Epithelial cell of esophagus (primary cell): ENCODE data around the gene TMEM217.

Experiments used
- DNase-seq: peaks from one replicate; pipeline ENCODE4 v3.0.0; 2010; ENCODE audit warnings: low read depth
- H3K4me3 ChIP-seq: 2 replicates; pipeline ENCODE4 v1.5.1; 2011; ENCODE audit warnings: mild to moderate bottlenecking, low read length, control low read depth
- TF ChIP-seq, protein P1 (sequence below): IDR thresholded peaks from 2 replicates; pipeline ENCODE4 v1.5.1; 2011; ENCODE audit warnings: low read depth, mild to moderate bottlenecking, low read length, control low read depth, inconsistent platforms; ENCODE audit not compliant: insufficient read depth; ENCODE audit errors: missing control alignments

The TMEM217 gene

DNA sequence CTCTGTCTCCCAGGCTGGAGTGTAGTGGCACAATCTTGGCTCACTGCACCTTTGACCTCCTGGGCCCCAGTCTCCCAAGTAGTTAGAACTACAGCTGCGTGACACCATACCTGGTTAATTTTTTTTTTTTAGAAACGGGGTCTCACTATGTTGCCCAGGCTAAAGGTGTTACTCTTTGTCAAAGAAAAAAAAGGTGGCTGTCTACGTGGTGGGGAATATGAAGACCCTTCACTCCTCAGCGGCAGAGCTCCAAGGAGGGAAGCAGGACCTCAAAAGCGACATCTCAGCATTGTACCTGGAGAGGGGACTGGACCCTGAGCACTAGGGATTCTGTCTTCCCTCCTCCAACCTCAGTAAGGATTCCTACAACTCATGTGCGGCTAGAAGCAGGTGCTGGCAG lies 16.8 kb downstream of the TMEM217 start:
- TF ChIP-seq, protein P1, sequence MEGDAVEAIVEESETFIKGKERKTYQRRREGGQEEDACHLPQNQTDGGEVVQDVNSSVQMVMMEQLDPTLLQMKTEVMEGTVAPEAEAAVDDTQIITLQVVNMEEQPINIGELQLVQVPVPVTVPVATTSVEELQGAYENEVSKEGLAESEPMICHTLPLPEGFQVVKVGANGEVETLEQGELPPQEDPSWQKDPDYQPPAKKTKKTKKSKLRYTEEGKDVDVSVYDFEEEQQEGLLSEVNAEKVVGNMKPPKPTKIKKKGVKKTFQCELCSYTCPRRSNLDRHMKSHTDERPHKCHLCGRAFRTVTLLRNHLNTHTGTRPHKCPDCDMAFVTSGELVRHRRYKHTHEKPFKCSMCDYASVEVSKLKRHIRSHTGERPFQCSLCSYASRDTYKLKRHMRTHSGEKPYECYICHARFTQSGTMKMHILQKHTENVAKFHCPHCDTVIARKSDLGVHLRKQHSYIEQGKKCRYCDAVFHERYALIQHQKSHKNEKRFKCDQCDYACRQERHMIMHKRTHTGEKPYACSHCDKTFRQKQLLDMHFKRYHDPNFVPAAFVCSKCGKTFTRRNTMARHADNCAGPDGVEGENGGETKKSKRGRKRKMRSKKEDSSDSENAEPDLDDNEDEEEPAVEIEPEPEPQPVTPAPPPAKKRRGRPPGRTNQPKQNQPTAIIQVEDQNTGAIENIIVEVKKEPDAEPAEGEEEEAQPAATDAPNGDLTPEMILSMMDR, result no peak
- DNase-seq, result no peak
- H3K4me3 ChIP-seq, result no peak overlapping the region

DNA sequence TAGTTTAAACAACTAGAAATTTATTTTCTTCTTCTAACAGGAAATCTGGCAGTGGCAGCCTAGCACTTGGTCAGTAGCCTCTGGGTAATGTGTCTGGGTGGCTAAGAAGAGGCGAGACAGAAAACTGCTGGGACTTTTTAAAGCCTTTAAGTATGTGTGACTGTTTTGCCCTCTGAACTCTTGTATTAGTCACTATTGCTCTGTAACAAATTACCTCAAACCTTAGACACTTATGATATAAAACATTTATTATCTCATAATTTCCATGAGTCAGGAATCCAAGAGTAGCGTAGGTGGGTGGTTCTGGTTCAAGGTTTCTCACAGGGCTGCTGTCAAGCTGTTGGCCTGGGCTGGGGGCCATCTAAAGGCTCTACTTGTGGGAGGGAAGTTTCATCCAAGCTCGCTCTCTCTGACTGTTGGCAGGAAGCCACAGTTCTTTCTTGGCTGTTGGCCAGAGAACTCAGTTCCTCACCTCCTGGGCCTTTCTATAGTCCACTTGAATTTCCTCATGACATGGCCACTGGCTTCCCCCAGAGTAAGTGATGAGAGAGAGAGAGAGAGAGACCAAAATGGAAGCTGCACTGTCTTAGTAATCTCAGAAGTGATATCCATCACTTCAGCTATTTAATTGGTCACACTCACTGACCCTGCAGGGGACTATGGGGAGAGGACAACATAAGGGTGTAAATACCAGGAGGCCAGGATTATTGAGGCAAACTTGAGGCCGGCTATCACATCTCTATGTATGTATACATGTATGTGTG lies 17.8 kb downstream of the TMEM217 start:
- no peak overlapping the region for H3K4me3 ChIP-seq
- TF ChIP-seq, protein P1, result no peak
- DNase-seq, result peak; percentile 97

DNA sequence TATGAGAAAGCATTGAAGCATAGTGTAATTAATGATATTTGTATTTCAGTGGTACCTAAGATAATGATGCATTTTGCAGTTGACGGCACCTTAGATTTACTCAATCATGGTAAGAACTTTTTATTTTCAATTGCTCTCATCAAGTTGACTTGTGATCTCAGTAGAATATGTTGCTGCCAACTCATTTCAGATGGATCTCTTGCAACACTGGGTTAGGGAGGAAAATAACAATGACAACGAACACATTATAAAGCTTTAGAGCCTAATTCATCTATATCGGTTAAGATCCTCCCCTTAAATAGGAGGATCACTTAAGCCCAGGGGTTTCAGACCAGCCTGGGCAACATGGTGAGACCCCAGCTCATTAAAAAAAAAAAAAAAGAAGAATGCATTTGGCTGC lies 18.4 kb downstream of the TMEM217 start:
- no peak overlapping the region for H3K4me3 ChIP-seq
- TF ChIP-seq, protein P1, result no peak
- DNase-seq, result peak; percentile 64

DNA sequence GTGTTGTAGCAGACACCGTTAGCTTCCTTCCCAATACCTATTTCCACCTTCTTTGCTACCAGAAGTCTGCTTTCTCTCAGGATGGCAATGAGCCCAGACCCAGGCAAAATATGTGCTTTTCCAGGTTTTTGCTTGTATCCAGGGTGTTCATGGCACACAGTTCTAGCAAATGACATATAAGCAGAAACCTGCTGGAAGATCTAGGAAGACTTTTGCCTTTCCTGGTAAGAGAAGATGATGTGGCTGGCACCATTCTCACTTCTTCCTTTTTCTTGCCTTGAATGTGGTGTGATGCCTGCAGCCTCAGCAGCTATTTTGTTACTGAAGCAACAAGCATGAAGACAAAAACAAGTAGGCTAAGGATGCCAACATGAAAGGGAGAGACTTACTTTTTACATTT lies 19.6 kb downstream of the TMEM217 start:
- TF ChIP-seq, protein P1, result no peak
- no peak overlapping the region for H3K4me3 ChIP-seq
- DNase-seq, result no peak

DNA sequence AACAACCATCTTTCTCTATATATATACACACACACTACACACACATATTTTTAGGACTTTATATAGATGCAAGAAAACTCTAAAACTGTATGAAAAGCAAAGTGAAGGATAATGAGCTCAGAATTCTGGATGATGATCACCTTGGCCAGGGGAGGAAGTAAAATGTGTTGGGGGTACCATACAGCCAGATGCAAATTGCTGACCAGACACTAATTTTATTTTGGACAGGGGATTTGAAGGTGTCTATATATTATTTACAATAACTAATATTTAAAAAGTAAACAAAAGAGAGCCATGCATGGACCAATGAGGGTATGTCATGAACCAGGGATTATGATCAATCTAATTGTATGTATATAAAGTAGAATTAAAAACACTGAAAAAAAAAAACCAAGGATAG lies 20.2 kb downstream of the TMEM217 start:
- no peak for DNase-seq
- no peak overlapping the region for H3K4me3 ChIP-seq
- TF ChIP-seq, protein P1, result no peak

DNA sequence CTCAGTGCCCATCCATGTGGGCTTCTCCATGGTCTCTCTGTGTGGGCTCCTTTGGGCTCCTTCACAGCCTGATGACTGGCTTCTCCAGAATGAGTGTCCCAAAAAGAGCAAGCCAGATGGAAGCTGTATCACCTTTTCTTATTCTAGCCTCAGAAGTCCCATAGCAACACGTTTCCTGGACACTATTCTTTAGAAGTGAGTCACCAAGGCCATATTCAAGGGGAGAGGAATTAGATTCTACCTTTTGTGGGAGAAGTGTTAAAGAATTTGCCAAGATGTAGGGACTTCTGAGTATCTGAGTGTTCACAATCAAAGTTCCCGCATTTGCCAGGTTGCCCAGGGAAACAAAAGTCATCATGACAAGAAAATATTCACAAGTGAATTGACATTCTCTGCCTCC lies 21.0 kb downstream of the TMEM217 start:
- TF ChIP-seq, protein P1, result no peak
- DNase-seq, result peak; percentile 52
- H3K4me3 ChIP-seq, result no peak overlapping the region

DNA sequence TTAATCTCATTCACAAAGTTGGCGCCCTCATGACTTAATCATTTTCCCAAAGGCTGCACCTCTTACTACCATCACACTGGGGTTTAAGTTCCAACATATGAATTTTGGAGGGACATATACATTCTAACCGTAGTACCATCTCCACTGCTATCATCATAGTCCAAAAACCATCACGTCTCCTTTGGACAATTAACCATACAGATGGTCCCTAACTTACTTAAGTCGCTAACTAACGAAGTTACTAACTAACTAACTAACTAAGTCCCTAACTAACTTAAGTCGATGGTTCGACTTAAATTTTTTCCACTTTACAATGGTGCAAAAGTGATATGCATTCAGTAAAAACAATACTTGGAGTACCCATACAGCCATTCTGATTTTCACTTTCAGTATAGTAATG lies 24.4 kb downstream of the TMEM217 start:
- TF ChIP-seq, protein P1, result no peak
- DNase-seq, result no peak
- no peak overlapping the region for H3K4me3 ChIP-seq
